PC-3 (cell line): ENCODE results near the gene MRPL1. TPM values are rescaled to one million over a fixed set of nuclear protein-coding genes. Genes with fewer than 3 reads are reported as not detected.

ENCODE experiments used
- ATAC-seq: fragments of 200-7000 bp; cut with Tn5 transposase; 2 replicates; pipeline ENCODE4 v1.9.1; 2020; ENCODE audit warnings: mild to moderate bottlenecking, moderate library complexity
- BruUV-seq: library from RNA; stranded (reverse); fragments of 400-500 nt; replicated peaks from 2 replicates; lab custom pipeline; 2021; lab: Mats Ljungman, UMichigan
- CTCF ChIA-PET: fragments of 300-600 bp; sonication (Branson Sonifier 250); formaldehyde crosslinking; loops from one replicate; lab custom pipeline; 2022; ENCODE audit warnings: antibody characterized with exemption; lab: Charles Lee
- POLR2A ChIA-PET: fragments of 300-600 bp; sonication (Branson Sonifier 250); formaldehyde crosslinking; loops from one replicate; lab custom pipeline; 2022; ENCODE audit warnings: antibody characterized with exemption; ENCODE audit not compliant: unreplicated experiment; lab: Charles Lee
- DNase-seq: peaks from one replicate; pipeline ENCODE4 v3.0.0-alpha.2; 2015
- H2AFZ ChIP-seq: fragments of 300-600 bp; sonication (generic); 2 replicates; pipeline ENCODE4 v1.6.0; 2016; ENCODE audit warnings: antibody characterized with exemption, low read length
- H3F3A ChIP-seq: fragments of 300-600 bp; sonication (generic); one replicate; pipeline ENCODE4 v1.6.0; 2017; ENCODE audit warnings: antibody characterized with exemption, low read length, control low read depth, mild to moderate bottlenecking; ENCODE audit not compliant: unreplicated experiment
- H3K27ac ChIP-seq: fragments of 300-600 bp; sonication (generic); 2 replicates; pipeline ENCODE4 v1.5.1; 2016; ENCODE audit warnings: mild to moderate bottlenecking, low read length
- H3K27me3 ChIP-seq: fragments of 300-600 bp; sonication (generic); 2 replicates; pipeline ENCODE4 v1.6.1; 2016; ENCODE audit warnings: low read length, mixed read lengths
- H3K36me3 ChIP-seq: fragments of 300-600 bp; sonication (generic); 2 replicates; pipeline ENCODE4 v1.6.1; 2016; ENCODE audit warnings: low read depth, mixed run types, low read length, mixed read lengths
- H3K4me1 ChIP-seq: fragments of 300-600 bp; sonication (generic); 2 replicates; pipeline ENCODE4 v1.5.1; 2016; ENCODE audit warnings: low read length; ENCODE audit not compliant: insufficient read depth
- H3K4me2 ChIP-seq: fragments of 300-600 bp; sonication (generic); 2 replicates; pipeline ENCODE4 v1.6.0; 2016; ENCODE audit warnings: low read length
- H3K4me3 ChIP-seq: fragments of 300-600 bp; sonication (generic); 2 replicates; pipeline ENCODE4 v1.5.1; 2016; ENCODE audit warnings: mild to moderate bottlenecking, low read length, mixed read lengths
- H3K79me2 ChIP-seq: fragments of 300-600 bp; sonication (generic); 2 replicates; pipeline ENCODE4 v1.6.1; 2017; ENCODE audit warnings: low read length, mixed read lengths
- H3K9ac ChIP-seq: fragments of 300-600 bp; sonication (generic); 2 replicates; pipeline ENCODE4 v1.6.0; 2016; ENCODE audit warnings: mild to moderate bottlenecking, low read length
- H3K9me2 ChIP-seq: fragments of 300-600 bp; sonication (generic); replicated peaks from 2 replicates; pipeline ENCODE4 v1.6.1; 2016; ENCODE audit warnings: mixed run types, low read length, mixed read lengths
- H3K9me3 ChIP-seq: fragments of 300-600 bp; sonication (generic); 2 replicates; pipeline ENCODE4 v1.6.1; 2016; ENCODE audit warnings: low read length, mixed read lengths
- H4K20me1 ChIP-seq: fragments of 300-600 bp; sonication (generic); 2 replicates; pipeline ENCODE4 v1.6.1; 2016; ENCODE audit warnings: low read length, mixed read lengths
- EZH2 ChIP-seq: fragments of 300-600 bp; sonication (generic); IDR thresholded peaks from one replicate; pipeline ENCODE4 v1.6.1; 2017; ENCODE audit warnings: antibody characterized with exemption, mild to moderate bottlenecking, low read length; ENCODE audit not compliant: unreplicated experiment
- EZH2phosphoT487 ChIP-seq: fragments of 300-600 bp; sonication (generic); IDR thresholded peaks from 2 replicates; pipeline ENCODE4 v1.6.1; 2018; ENCODE audit warnings: mild to moderate bottlenecking, antibody characterized with exemption, low read length, borderline replicate concordance
- intact Hi-C: fragments of 100-400 bp; cut with micrococcal nuclease; formaldehyde crosslinking; loops from 2 replicates; pipeline ENCODE4 v1.9.0; 2023
- total RNA-seq: library from RNA; depleted of rRNA; stranded (reverse); fragments of >200 nt; gene quantifications from 2 replicates; pipeline ENCODE4 v1.2.3, GENCODE V29; 2014
- TF ChIP-seq, protein P1 (sequence below): fragments of 300-600 bp; sonication (generic); conservative IDR thresholded peaks from 2 replicates; pipeline ENCODE4 v1.5.1; 2017; ENCODE audit warnings: antibody characterized with exemption, low read depth, mild to moderate bottlenecking, low read length

The MRPL1 gene
- total RNA-seq, 1 experiment from 2014 or later: 23.0 TPM

DNA sequence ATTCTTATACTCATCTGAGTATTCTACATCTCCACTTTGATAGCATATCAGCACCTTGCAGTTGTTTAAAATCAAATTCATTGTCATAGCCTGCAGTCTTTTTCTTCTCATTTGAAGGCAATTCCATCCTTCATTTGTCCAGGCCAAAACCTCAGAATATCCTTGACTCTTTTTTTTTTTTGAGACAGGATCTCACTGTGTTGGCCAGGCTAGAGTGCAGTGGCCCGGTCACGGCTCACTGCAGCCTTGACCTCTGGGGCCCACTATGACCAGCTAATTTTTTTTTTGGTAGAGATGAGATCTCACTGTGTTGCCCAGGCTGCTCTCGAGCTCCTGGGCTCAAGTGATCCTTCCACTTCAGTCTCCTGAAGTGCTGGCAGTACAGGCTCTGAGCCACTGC lies 2.6 kb downstream of the MRPL1 start:
- no peaks in the 10 kb centered on the region; the same call in 1 of the 2 replicates for H3K36me3 ChIP-seq
- CTCF ChIA-PET: no interaction called here
- H3K9me2 ChIP-seq: no peaks in the 10 kb centered on the region
- no peak overlapping the region for H3K27ac ChIP-seq
- peaks cover 16% of the 10 kb centered on the region; the same call in 1 of the 2 replicates for H3K4me1 ChIP-seq
- no TSS peak for BruUV-seq
- intact Hi-C loops: no loop called here
- no peak for DNase-seq
- no peaks in the 10 kb centered on the region for H4K20me1 ChIP-seq
- H2AFZ ChIP-seq: no peak overlapping the region
- no peak overlapping the region for H3K9ac ChIP-seq
- no peaks in the 10 kb centered on the region for H3K27me3 ChIP-seq
- no peaks in the 10 kb centered on the region for H3K9me3 ChIP-seq
- no peak for ATAC-seq
- TF ChIP-seq, protein P1, sequence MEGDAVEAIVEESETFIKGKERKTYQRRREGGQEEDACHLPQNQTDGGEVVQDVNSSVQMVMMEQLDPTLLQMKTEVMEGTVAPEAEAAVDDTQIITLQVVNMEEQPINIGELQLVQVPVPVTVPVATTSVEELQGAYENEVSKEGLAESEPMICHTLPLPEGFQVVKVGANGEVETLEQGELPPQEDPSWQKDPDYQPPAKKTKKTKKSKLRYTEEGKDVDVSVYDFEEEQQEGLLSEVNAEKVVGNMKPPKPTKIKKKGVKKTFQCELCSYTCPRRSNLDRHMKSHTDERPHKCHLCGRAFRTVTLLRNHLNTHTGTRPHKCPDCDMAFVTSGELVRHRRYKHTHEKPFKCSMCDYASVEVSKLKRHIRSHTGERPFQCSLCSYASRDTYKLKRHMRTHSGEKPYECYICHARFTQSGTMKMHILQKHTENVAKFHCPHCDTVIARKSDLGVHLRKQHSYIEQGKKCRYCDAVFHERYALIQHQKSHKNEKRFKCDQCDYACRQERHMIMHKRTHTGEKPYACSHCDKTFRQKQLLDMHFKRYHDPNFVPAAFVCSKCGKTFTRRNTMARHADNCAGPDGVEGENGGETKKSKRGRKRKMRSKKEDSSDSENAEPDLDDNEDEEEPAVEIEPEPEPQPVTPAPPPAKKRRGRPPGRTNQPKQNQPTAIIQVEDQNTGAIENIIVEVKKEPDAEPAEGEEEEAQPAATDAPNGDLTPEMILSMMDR: no peak
- TF ChIP-seq EZH2: no peak
- TF ChIP-seq EZH2phosphoT487: no peak
- H3K79me2 ChIP-seq: peaks cover 65% of the 10 kb centered on the region
- no peaks in the 10 kb centered on the region for H3F3A ChIP-seq
- no peak overlapping the region for H3K4me3 ChIP-seq
- POLR2A ChIA-PET: no interaction called here
- no peak overlapping the region for H3K4me2 ChIP-seq

DNA sequence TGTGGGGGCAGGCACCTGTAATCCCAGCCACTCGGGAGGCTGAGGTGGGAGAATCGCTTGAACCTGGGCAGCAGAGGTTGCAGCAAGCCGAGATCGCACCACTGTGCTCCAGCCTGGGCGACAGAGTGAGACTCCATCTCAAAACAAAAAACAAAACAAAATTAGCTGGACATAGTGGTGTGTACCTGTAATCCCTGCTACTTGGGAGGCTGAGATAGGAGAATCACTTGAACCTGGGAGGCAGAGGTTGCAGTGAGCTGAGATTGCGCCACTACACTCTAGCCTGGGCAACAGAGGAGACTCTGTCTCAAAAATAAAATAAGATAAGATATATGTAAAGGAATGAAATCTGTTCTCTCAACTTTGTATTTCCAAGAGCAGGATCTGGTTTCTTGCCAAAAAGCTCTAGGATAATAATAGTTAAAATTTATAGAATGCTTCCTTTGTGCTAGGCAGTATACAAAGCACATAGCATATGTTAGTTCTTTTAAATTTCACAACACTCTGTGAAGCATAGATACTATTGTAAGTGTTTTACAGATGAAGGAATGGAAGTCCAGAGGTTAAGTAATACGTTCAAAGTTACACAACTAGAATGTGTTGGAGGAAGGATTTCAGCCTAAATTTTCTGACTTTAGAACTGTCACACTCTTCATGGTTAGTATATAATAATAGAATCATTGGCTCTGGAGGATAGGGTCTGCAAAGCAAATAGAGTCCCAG lies 10.3 kb downstream of the MRPL1 start:
- DNase-seq (no peak), ATAC-seq (no peak)
- intact Hi-C loops: no loop called here
- Histone ChIP-seq H3F3A (no peaks in the 10 kb centered on the region), H3K36me3 (no peaks in the 10 kb centered on the region), H3K79me2 (peaks cover 29% of the 10 kb centered on the region), H3K27me3 (no peaks in the 10 kb centered on the region), H3K9me2 (no peaks in the 10 kb centered on the region), H3K4me2 (no peak overlapping the region), H3K4me3 (no peak overlapping the region), H2AFZ (no peak overlapping the region), H3K27ac (no peak overlapping the region), H3K9me3 (no peaks in the 10 kb centered on the region), H4K20me1 (no peaks in the 10 kb centered on the region), H3K4me1 (no peaks in the 10 kb centered on the region), H3K9ac (no peak overlapping the region)
- ChIA-PET CTCF (no interaction called here), POLR2A (no interaction called here)
- TF ChIP-seq EZH2 (no peak), EZH2phosphoT487 (no peak)
- TF ChIP-seq, protein P1: no peak
- no TSS peak for BruUV-seq

DNA sequence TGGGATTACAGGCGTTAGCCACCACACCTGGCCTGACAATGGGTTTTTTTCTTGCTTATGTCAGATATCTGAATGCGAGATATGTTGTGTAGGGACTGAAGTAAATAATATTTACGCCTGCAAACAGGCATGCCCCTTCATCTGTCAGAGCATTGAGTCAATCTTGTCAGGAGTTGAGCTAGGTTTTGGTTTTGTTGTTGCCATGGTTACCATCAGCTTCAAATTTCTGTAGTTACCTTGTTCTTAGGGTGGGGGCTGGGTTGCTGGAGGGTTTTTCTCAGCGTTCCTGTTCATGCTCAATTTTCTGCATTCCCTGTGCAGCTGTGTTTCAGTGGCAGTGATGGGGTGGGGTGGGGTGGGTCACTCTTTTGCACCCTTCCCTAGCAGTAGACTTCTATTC lies 14.5 kb downstream of the MRPL1 start:
- Histone ChIP-seq H3K79me2 (peaks cover 30% of the 10 kb centered on the region), H3K4me1 (peaks cover 10% of the 10 kb centered on the region), H2AFZ (no peak overlapping the region), H3K27me3 (no peaks in the 10 kb centered on the region), H3K4me3 (no peak overlapping the region), H3K9ac (no peak overlapping the region), H3K27ac (no peak overlapping the region), H3K9me3 (no peaks in the 10 kb centered on the region), H3K9me2 (no peaks in the 10 kb centered on the region), H3F3A (no peaks in the 10 kb centered on the region), H3K4me2 (no peak overlapping the region), H3K36me3 (peaks cover 3% of the 10 kb centered on the region; the same call in 1 of the 2 replicates), H4K20me1 (0 out of 2 replicates have a peak, but pooled peaks cover under 1% of the 10 kb centered on the region)
- intact Hi-C loops: no loop called here
- BruUV-seq: no TSS peak
- no peak for ATAC-seq
- no peak for DNase-seq
- POLR2A ChIA-PET: no interaction called here
- CTCF ChIA-PET: no interaction called here
- no peak for TF ChIP-seq EZH2phosphoT487
- no peak for TF ChIP-seq EZH2
- TF ChIP-seq, protein P1: no peak
